ENCODE data around the gene TCF4.

TCF4 gene

DNA sequence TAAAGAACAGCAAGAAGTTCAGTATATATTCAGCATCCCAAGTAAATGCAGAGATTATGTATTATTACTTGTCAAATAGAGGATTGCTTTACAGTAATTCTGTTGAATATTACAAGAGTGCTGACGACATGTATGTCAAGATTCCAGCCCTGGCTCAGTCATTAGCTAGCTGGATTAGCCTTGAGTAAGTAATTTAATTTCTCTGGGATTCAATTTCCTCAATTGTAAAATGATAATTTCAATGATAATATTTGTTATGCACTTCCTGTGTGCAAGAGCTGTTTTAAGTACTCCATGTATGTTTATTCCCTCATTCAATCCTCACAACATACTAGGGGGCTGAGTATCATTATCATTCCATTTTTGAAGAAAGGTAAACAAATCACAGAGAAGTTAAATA is 44.0 kb downstream of the TCF4 start:
- DNase-seq (ENCODE audit: low spot score), result no peak

DNA sequence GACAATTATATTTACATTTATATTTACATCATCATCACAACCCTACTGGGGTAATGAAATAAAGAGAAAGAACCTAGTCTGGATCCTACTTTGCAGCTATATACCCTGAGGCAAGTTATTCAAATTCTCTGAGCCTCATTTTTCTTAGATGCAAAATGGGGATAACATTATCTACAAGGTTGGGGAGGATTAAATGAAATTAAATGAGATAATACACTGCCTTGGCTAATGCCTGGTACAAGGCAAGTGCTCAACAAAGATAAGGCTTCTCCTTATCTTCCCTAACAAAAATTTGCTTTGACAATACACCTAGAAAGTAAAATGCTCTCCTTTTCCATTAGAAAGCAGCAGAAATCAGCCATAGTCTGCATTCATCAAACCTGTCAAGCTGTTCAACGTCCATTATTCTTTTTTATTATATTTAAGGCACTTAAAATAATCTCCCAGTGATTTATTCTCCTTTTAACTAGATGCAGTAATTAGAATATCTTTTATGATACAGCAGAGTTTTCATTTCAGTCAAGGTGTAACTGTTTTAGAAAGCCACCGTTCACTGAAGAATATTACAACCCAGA is 44.8 kb downstream of the TCF4 start:
- no peak for DNase-seq (ENCODE audit: low spot score)

GRCh38 chr18:55541571-55541970 is 46.4 kb downstream of the TCF4 start:
- no peak for DNase-seq (ENCODE audit: low spot score)

GRCh38 chr18:55539240-55539639 is 48.8 kb downstream of the TCF4 start:
- no peak for DNase-seq (ENCODE audit: low spot score)

DNA sequence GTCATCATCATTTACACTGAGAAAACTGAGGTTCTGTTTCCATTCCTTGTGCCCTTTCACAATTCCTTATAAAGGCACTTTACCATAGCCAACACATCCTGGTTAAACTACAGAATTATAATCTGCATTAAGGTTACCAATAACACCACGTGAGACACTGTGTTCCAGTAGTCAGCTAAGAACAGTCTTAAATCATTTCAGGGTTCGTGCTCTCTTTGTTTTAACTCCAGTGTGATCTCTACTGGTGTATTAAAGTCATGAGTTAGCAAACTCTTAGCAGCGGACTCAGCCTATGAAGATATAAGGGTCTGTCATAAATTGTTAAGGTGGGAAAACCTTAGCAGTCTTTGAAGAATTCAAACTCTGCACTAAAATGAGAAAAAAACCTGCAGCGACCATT is 53.0 kb downstream of the TCF4 start:
- no peak for DNase-seq (ENCODE audit: low spot score)

DNA sequence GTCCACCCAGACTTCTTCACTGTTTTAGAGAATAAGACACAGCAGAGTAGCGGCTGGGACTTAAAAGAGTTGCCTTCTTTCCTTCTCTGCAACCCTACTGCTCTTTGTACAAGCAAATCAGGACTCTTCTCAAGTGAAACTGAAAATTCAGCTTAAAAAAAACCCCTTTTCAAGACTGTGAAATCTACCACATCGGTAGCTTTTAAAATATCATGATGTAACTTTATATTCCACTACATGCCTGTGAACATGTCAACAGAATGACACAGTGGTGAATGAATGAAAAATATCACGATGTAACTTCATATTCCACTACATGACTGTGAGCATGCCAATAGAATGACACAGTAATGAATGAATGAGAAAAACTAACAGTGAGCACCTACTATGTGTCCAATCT is 53.4 kb downstream of the TCF4 start:
- DNase-seq (ENCODE audit: low spot score), result no peak

GRCh38 chr18:55530166-55530565 is 57.8 kb downstream of the TCF4 start:
- no peak for DNase-seq (ENCODE audit: low spot score)

DNA sequence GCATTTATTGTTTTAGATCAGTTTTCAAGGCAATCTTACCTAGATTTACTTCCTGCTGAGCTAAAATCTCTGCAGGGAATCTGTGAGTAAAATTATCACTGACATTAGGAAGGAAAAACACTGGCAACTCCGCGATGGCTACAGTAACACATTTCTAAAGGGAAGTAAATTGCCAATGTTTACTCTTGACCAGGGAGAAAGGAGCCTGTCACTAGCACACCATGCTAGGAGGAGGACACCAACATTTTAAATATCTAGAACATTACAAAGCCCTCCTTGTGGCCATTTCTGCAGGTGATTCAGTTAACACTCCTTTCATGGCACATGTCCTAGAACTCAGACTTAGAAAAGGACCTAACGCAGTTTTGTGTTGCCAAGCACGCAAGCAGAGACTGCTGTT is 58.4 kb downstream of the TCF4 start:
- DNase-seq (ENCODE audit: low spot score), result peak; percentile 76

DNA sequence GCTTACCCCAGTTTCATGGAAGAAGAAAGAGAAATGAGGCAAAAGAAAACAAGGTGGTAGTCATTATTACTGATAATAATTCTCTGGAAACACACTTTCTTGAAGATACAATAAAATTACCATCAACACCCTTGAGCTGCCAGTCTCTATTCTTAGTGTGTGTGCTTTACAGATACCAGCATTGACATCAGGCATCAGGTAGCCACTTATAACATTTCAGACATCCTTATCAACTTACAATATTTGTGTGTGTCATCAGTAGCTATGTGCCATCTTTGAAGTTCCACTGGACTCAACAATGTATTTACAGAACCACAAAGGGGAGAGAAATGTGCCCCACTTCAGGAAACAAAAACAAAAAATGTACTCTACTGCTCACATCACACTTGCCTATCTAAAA is 62.1 kb downstream of the TCF4 start:
- DNase-seq (ENCODE audit: low spot score), result no peak

GRCh38 chr18:55524353-55525073 is 63.5 kb downstream of the TCF4 start:
- DNase-seq (ENCODE audit: low spot score), result no peak

- no peak for DNase-seq (ENCODE audit: low spot score)
Measured at GRCh38 chr18:55523001-55523400, 65.0 kb downstream of the TCF4 start.

GRCh38 chr18:55522011-55522410 is 66.0 kb downstream of the TCF4 start:
- DNase-seq (ENCODE audit: low spot score), result no peak

DNA sequence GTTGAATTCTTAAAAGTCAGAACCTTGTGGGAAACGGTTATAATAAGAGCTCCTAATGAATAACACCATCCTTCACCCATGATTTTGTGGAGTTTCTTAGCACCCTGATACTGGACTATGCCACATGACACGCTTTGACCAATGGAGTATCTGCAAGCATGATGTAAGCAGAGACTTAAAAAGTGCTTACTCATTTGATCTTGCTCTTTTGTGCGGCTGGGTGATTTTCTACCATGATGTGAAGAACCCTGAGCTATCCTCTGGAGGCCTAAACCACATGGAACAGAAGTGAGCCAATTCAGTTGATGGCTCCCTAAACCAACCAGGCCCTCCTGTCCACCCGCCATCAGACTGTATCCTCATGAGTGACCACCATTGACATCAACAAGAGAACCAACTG is 70.9 kb downstream of the TCF4 start:
- DNase-seq (ENCODE audit: low spot score), result no peak

- no peak for DNase-seq (ENCODE audit: low spot score)
Measured at GRCh38 chr18:55515941-55516710, 71.9 kb downstream of the TCF4 start.

DNA sequence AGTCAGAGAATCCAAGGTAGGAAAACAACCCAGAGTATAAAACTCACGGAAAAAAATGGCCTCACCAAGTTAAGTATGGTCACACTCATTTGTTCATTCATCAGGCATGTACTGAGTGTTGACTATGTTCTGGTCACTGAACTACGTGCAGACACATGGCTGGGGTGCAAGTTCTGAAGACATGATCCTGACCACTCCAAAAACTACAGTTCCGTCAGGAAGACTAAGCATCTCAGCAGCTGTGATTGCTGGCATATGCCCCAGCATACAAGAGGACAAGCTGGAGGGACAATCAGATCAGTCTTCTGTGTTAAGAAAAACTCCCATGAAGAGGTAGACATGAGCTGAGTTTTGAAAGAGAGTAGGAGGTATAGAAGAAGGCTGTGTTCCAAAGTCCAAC is 72.8 kb downstream of the TCF4 start:
- DNase-seq (ENCODE audit: low spot score), result no peak

- DNase-seq (ENCODE audit: low spot score), result no peak
Measured at GRCh38 chr18:55513161-55513560, 74.8 kb downstream of the TCF4 start.

DNA sequence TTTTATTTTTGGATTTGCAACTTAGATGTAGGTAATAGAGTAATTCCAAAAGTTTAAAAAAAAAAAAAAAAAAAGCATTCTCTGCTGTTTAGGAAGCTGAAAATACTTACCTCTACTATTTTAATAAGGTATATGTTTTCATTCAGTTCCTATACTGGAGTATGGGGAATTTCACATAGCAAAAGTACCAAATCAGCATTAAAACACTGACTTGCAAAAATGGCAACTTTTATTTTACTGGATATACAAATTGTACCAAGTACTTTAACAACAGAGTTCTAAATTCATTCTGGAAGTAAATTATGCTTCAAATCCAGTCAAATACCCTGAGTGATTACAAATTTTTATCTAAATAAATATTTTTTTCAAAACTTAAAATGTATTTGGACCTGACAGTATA is 76.7 kb downstream of the TCF4 start:
- no peak for DNase-seq (ENCODE audit: low spot score)

- DNase-seq (ENCODE audit: low spot score), result no peak
Measured at GRCh38 chr18:55510809-55511208, 77.2 kb downstream of the TCF4 start.

- no peak for DNase-seq (ENCODE audit: low spot score)
Measured at GRCh38 chr18:55509631-55510324, 78.2 kb downstream of the TCF4 start.

- no peak for DNase-seq (ENCODE audit: low spot score)
Measured at GRCh38 chr18:55508651-55509050, 79.3 kb downstream of the TCF4 start.

DNA sequence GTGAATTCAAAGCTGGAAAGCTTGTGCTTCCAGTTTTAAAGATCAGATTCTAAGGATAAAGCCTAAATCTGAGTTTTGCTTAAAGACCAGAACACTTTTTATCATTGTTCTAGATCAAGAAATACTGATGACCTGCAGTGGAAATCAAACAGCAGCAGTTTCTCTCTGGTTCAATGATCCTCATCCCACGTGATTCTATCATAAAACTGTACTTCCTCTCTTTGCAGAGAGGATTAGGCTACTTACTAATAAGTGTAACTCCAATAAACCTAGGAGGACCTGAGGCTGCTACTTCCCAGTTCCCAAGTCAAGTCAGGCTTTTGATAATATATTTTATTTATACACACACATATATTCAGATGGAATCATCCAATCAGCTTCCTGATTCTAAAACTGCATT is 81.9 kb downstream of the TCF4 start:
- no peak for DNase-seq (ENCODE audit: low spot score)

DNA sequence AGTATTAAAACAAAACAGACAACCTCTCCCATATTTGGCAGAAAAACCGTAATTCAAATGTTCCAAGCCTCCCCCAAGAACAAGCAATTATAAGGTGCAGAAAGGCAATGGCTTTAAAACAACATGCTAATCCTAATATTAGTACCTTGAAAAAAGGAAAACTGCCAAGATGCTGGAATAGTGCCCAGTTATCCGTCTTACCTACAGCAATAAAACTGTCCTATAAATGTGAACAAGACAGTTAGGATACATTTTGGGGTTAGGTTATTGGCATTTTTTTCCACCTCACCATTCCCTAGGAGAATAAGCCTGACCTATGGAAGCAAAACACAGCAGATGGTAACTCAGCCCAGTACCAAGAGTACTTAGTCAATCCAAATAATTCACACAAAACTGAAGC is 83.2 kb downstream of the TCF4 start:
- DNase-seq (ENCODE audit: low spot score), result peak; percentile 53
